ENCODE results near the gene CRAMP1. TPM values are rescaled to one million over a fixed set of nuclear protein-coding genes. Genes with fewer than 3 reads are reported as not detected.

CRAMP1 gene
- total RNA-seq, 1 donor from 2014 or later, result 29.4 TPM

GRCh38 chr16:1567988-1568387 lies 44.2 kb upstream of the CRAMP1 start:
- no peak for TF ChIP-seq CTCF (IDR thresholded peaks at IDR 0.05)
- H3K4me3 Mint-ChIP-seq (ENCODE audit: unreplicated experiment), result no peak overlapping the region
- peaks cover 18% of the 10 kb centered on the region for H3K36me3 Mint-ChIP-seq (ENCODE audit: unreplicated experiment)
- no peaks in the 10 kb centered on the region for H3K4me1 Mint-ChIP-seq (ENCODE audit: unreplicated experiment)
- DNase-seq (ENCODE audit: extremely low spot score, unreplicated experiment), result no peak
- H3K27ac Mint-ChIP-seq (ENCODE audit: unreplicated experiment), result no peak overlapping the region
- no peaks in the 10 kb centered on the region for H3K27me3 Mint-ChIP-seq (ENCODE audit: unreplicated experiment)
- H3K9me3 Mint-ChIP-seq (ENCODE audit: unreplicated experiment), result no peaks in the 10 kb centered on the region

- Mint-ChIP-seq H3K4me3 (ENCODE audit: unreplicated experiment) (no peak overlapping the region), H3K36me3 (ENCODE audit: unreplicated experiment) (peaks cover 19% of the 10 kb centered on the region), H3K9me3 (ENCODE audit: unreplicated experiment) (no peaks in the 10 kb centered on the region), H3K4me1 (ENCODE audit: unreplicated experiment) (no peaks in the 10 kb centered on the region), H3K27ac (ENCODE audit: unreplicated experiment) (no peak overlapping the region), H3K27me3 (ENCODE audit: unreplicated experiment) (no peaks in the 10 kb centered on the region)
- DNase-seq (ENCODE audit: extremely low spot score, unreplicated experiment), result no peak
- TF ChIP-seq CTCF (IDR thresholded peaks at IDR 0.05), result no peak
These were observed 41.0 kb upstream of the CRAMP1 start for GRCh38 chr16:1571012-1571671.

- H3K4me3 Mint-ChIP-seq (ENCODE audit: unreplicated experiment), result no peak overlapping the region
- no peak for TF ChIP-seq CTCF (IDR thresholded peaks at IDR 0.05)
- no peaks in the 10 kb centered on the region for H3K27me3 Mint-ChIP-seq (ENCODE audit: unreplicated experiment)
- H3K27ac Mint-ChIP-seq (ENCODE audit: unreplicated experiment), result no peak overlapping the region
- no peak for DNase-seq (ENCODE audit: extremely low spot score, unreplicated experiment)
- peaks cover 19% of the 10 kb centered on the region for H3K36me3 Mint-ChIP-seq (ENCODE audit: unreplicated experiment)
- H3K4me1 Mint-ChIP-seq (ENCODE audit: unreplicated experiment), result no peaks in the 10 kb centered on the region
- no peaks in the 10 kb centered on the region for H3K9me3 Mint-ChIP-seq (ENCODE audit: unreplicated experiment)
These were observed 39.5 kb upstream of the CRAMP1 start for GRCh38 chr16:1572673-1573072.

- Mint-ChIP-seq H3K4me3 (ENCODE audit: unreplicated experiment) (no peak overlapping the region), H3K27ac (ENCODE audit: unreplicated experiment) (no peak overlapping the region), H3K36me3 (ENCODE audit: unreplicated experiment) (peaks cover 22% of the 10 kb centered on the region), H3K4me1 (ENCODE audit: unreplicated experiment) (no peaks in the 10 kb centered on the region), H3K27me3 (ENCODE audit: unreplicated experiment) (no peaks in the 10 kb centered on the region), H3K9me3 (ENCODE audit: unreplicated experiment) (no peaks in the 10 kb centered on the region)
- TF ChIP-seq CTCF (IDR thresholded peaks at IDR 0.05), result no peak
- no peak for DNase-seq (ENCODE audit: extremely low spot score, unreplicated experiment)
These were observed 38.9 kb upstream of the CRAMP1 start for GRCh38 chr16:1573301-1573700.

GRCh38 chr16:1575578-1575977 lies 36.6 kb upstream of the CRAMP1 start:
- Mint-ChIP-seq H3K4me1 (ENCODE audit: unreplicated experiment) (no peaks in the 10 kb centered on the region), H3K27ac (ENCODE audit: unreplicated experiment) (no peak overlapping the region), H3K4me3 (ENCODE audit: unreplicated experiment) (no peak overlapping the region)

More at GRCh38 chr16:1575578-1575977, 36.6 kb upstream of the CRAMP1 start:
- TF ChIP-seq CTCF (IDR thresholded peaks at IDR 0.05), result no peak
- Mint-ChIP-seq H3K27me3 (ENCODE audit: unreplicated experiment) (no peaks in the 10 kb centered on the region), H3K36me3 (ENCODE audit: unreplicated experiment) (peaks cover 27% of the 10 kb centered on the region), H3K9me3 (ENCODE audit: unreplicated experiment) (no peaks in the 10 kb centered on the region)
- DNase-seq (ENCODE audit: extremely low spot score, unreplicated experiment), result no peak
